MM.1S (cell line): ENCODE measurements around the gene C5orf15.

Source experiments
- DNase-seq: peaks from one replicate; pipeline ENCODE4 v3.0.0-alpha.2; 2015
- H2AFZ ChIP-seq: fragments of 300-600 bp; sonication (generic); 2 replicates; pipeline ENCODE4 v1.6.0; 2016; ENCODE audit warnings: antibody characterized with exemption, low read length
- H3F3A ChIP-seq: fragments of 300-600 bp; sonication (generic); 2 replicates; pipeline ENCODE4 v1.6.1; 2016; ENCODE audit warnings: mild to moderate bottlenecking, antibody characterized with exemption, low read length, moderate library complexity, mixed read lengths; ENCODE audit not compliant: insufficient read depth
- H3K27ac ChIP-seq: fragments of 300-600 bp; sonication (generic); 2 replicates; pipeline ENCODE4 v1.5.1; 2016; ENCODE audit warnings: mild to moderate bottlenecking, low read length
- H3K27me3 ChIP-seq: fragments of 300-600 bp; sonication (generic); replicated peaks from 2 replicates; pipeline ENCODE4 v1.6.0; 2016; ENCODE audit warnings: low read length; ENCODE audit not compliant: insufficient read depth
- H3K36me3 ChIP-seq: fragments of 300-600 bp; sonication (generic); replicated peaks from 2 replicates; pipeline ENCODE4 v1.6.1; 2016; ENCODE audit warnings: mild to moderate bottlenecking, low read length, mixed read lengths; ENCODE audit not compliant: insufficient read depth
- H3K4me1 ChIP-seq: fragments of 300-600 bp; sonication (generic); 2 replicates; pipeline ENCODE4 v1.6.1; 2016; ENCODE audit warnings: low read length, mixed read lengths
- H3K4me2 ChIP-seq: fragments of 300-600 bp; sonication (generic); 2 replicates; pipeline ENCODE4 v1.6.0; 2016; ENCODE audit warnings: low read depth, low read length
- H3K4me3 ChIP-seq: fragments of 300-600 bp; sonication (generic); 2 replicates; pipeline ENCODE4 v1.5.1; 2016; ENCODE audit warnings: low read length, mixed read lengths
- H3K79me2 ChIP-seq: fragments of 300-600 bp; sonication (generic); 2 replicates; pipeline ENCODE4 v1.6.1; 2016; ENCODE audit warnings: mixed run types, low read length, mixed read lengths
- H3K9ac ChIP-seq: fragments of 300-600 bp; sonication (generic); 2 replicates; pipeline ENCODE4 v1.6.1; 2016; ENCODE audit warnings: low read length, mixed read lengths
- H3K9me2 ChIP-seq: fragments of 300-600 bp; sonication (generic); replicated peaks from 2 replicates; pipeline ENCODE4 v1.6.1; 2016; ENCODE audit warnings: mild to moderate bottlenecking, low read length, mixed read lengths; ENCODE audit not compliant: insufficient read depth
- H3K9me3 ChIP-seq: fragments of 300-600 bp; sonication (generic); replicated peaks from 2 replicates; pipeline ENCODE4 v1.6.1; 2016; ENCODE audit warnings: mild to moderate bottlenecking, low read length, mixed read lengths; ENCODE audit not compliant: insufficient read depth
- H4K20me1 ChIP-seq: fragments of 300-600 bp; sonication (generic); 2 replicates; pipeline ENCODE4 v1.6.1; 2016; ENCODE audit warnings: mild to moderate bottlenecking, low read length, moderate library complexity, mixed read lengths; ENCODE audit not compliant: insufficient read depth
- CTCF ChIP-seq: fragments of 300-600 bp; sonication (generic); IDR thresholded peaks from 2 replicates; pipeline ENCODE4 v1.5.1; 2016; ENCODE audit warnings: antibody characterized with exemption, low read length, mixed read lengths
- EZH2 ChIP-seq: fragments of 300-600 bp; sonication (generic); optimal IDR thresholded peaks from 2 replicates; pipeline ENCODE3; 2017; ENCODE audit warnings: low read depth, mild to moderate bottlenecking, antibody characterized with exemption, low read length, mixed read lengths
- EZH2phosphoT487 ChIP-seq: fragments of 300-600 bp; sonication (generic); IDR thresholded peaks from 2 replicates; pipeline ENCODE4 v1.6.1; 2018; ENCODE audit warnings: antibody characterized with exemption, low read length

The C5orf15 gene

GRCh38 chr5:133912951-133913350, 55.5 kb downstream of the C5orf15 start:
- no peaks in the 10 kb centered on the region for H3K4me1 ChIP-seq

DNA sequence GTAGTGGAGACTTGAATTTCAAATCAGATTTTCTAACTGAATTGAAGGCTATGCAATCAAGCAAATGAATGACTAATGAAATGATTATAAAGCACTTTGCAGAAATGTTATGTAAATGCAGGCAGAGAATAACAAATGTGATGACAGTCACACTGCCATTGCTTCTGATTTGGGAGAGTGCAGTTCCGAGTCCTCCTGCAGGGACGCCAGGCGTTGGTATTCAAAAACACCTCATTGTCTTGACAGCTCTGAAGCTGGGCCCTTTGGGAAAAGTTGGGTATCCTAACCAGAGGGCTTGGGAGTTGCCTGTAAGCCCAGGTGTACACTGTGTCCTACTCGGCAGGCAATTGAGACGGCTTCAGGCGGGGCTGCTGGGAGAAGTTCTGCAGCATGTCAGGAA, 57.9 kb downstream of the C5orf15 start:
- DNase-seq, result no peak
- Histone ChIP-seq H3K79me2 (no peaks in the 10 kb centered on the region), H3K4me2 (no peak overlapping the region)

More at GRCh38 chr5:133912951-133913350, 55.5 kb downstream of the C5orf15 start:
- Histone ChIP-seq H3K27me3 (no peaks in the 10 kb centered on the region), H3K9me3 (no peaks in the 10 kb centered on the region), H3K4me3 (no peak overlapping the region), H3K4me2 (no peak overlapping the region), H3F3A (no peaks in the 10 kb centered on the region), H3K79me2 (no peaks in the 10 kb centered on the region), H3K36me3 (no peaks in the 10 kb centered on the region), H3K9ac (no peak overlapping the region), H3K9me2 (no peaks in the 10 kb centered on the region), H4K20me1 (no peaks in the 10 kb centered on the region), H2AFZ (no peak overlapping the region), H3K27ac (no peak overlapping the region)
- DNase-seq, result no peak
- TF ChIP-seq EZH2 (no peak), EZH2phosphoT487 (no peak), CTCF (no peak)

DNA sequence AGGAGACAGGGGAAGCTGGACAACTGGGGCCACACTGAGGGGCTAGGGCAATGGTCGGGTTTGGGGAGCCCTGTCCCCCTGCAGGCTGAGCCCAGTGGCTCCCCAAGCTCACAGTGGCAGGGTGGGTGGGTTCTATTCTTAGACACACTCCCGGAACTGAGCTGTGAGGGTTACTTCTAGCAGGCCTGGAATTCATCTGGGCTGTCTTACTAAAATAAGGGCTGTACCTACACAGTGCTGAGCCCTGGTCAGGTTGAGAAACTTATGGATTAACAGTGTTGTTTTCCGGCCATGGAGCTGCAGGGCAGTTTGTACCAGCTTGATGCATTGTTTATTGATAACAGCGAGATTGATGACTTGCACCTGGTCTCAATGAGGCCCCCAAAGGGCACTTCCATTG, 58.8 kb downstream of the C5orf15 start:
- no peak overlapping the region for H2AFZ ChIP-seq
- no peaks in the 10 kb centered on the region for H3K36me3 ChIP-seq
- DNase-seq, result no peak
- H3K4me2 ChIP-seq, result no peak overlapping the region
- H3K4me1 ChIP-seq, result no peaks in the 10 kb centered on the region
- no peaks in the 10 kb centered on the region for H3K9me3 ChIP-seq
- no peak overlapping the region for H3K4me3 ChIP-seq
- H3K27ac ChIP-seq, result no peak overlapping the region
- no peaks in the 10 kb centered on the region for H4K20me1 ChIP-seq
- no peak for TF ChIP-seq CTCF
- no peak for TF ChIP-seq EZH2phosphoT487
- no peaks in the 10 kb centered on the region for H3F3A ChIP-seq
- no peak overlapping the region for H3K9ac ChIP-seq
- H3K9me2 ChIP-seq, result no peaks in the 10 kb centered on the region
- H3K79me2 ChIP-seq, result no peaks in the 10 kb centered on the region
- H3K27me3 ChIP-seq, result no peaks in the 10 kb centered on the region

More for the DNA sequence above, 57.9 kb downstream of the C5orf15 start:
- no peaks in the 10 kb centered on the region for H3F3A ChIP-seq
- no peaks in the 10 kb centered on the region for H3K9me3 ChIP-seq
- no peaks in the 10 kb centered on the region for H3K36me3 ChIP-seq
- H3K4me1 ChIP-seq, result no peaks in the 10 kb centered on the region
- no peak overlapping the region for H3K4me3 ChIP-seq
- no peaks in the 10 kb centered on the region for H3K9me2 ChIP-seq
- no peak overlapping the region for H3K27ac ChIP-seq
- TF ChIP-seq EZH2phosphoT487 (no peak), EZH2 (no peak), CTCF (no peak)
- no peaks in the 10 kb centered on the region for H4K20me1 ChIP-seq
- no peak overlapping the region for H2AFZ ChIP-seq
- no peaks in the 10 kb centered on the region for H3K27me3 ChIP-seq
- H3K9ac ChIP-seq, result no peak overlapping the region
